Uterus (tissue), 4 donors: Measurements from ENCODE around the gene CSNK1G3. TPM values are rescaled to one million over a fixed set of nuclear protein-coding genes. Genes with fewer than 3 reads are reported as not detected.

Experiments
- DNase-seq, 2 donors: peaks; one replicate each; pipeline ENCODE4 v3.0.0-alpha.2; 2019 to 2020
- H3K27ac ChIP-seq, 2 donors: fragments of 200-600 bp; sonication (generic); 1 replicate in 1 of 2; 2 replicates in 1 of 2; pipeline ENCODE4 v1.5.1; 2016 to 2018
- H3K27me3 ChIP-seq, 2 donors: fragments of 200-600 bp; sonication (generic); one replicate each; pipeline ENCODE4 v1.5.1; 2018 to 2019; ENCODE audit warnings: control low read depth in 1 of 2
- H3K36me3 ChIP-seq, 2 donors: fragments of 200-600 bp; sonication (generic); one replicate each; pipeline ENCODE4 v1.5.1; 2019; ENCODE audit warnings: control low read depth in 1 of 2
- H3K4me1 ChIP-seq, 2 donors: fragments of 200-600 bp; sonication (generic); one replicate each; pipeline ENCODE4 v1.5.1; 2018 to 2019; ENCODE audit warnings: control low read depth in 1 of 2
- H3K4me3 ChIP-seq, 2 donors: fragments of 200-600 bp; sonication (generic); 1 replicate in 1 of 2; 2 replicates in 1 of 2; pipeline ENCODE4 v1.5.1; 2018 to 2019; ENCODE audit warnings: mild to moderate bottlenecking in 1 of 2
- H3K9me3 ChIP-seq, 2 donors: fragments of 200-600 bp; sonication (generic); one replicate each; pipeline ENCODE4 v1.5.1; 2019; ENCODE audit warnings: control low read depth in 1 of 2
- POLR2A ChIP-seq, 2 donors: fragments of 450-650 bp; IDR thresholded peaks; one replicate each; pipeline ENCODE4 v1.6.1; 2016; ENCODE audit warnings: antibody characterized with exemption in 2 of 2, mild to moderate bottlenecking in 1 of 2, moderate library complexity in 1 of 2
- intact Hi-C: fragments of 100-400 bp; cut with DNase I; formaldehyde crosslinking; loops from one replicate; pipeline ENCODE4 v1.15.1; 2023; ENCODE audit warnings: low total_unique reads
- total RNA-seq, 4 donors: library from RNA; depleted of rRNA in 3 of 4; stranded (reverse); fragments of >200 nt in 3 of 4; gene quantifications; one replicate each; pipeline versions ENCODE4 v1.1.0 to v1.2.4, GENCODE V29; 2014 to 2023
- TF ChIP-seq, protein P1 (sequence below), 4 experiments: fragments of 200-600 bp in 2 of 4; fragments of 450-650 bp in 2 of 4; sonication (generic) in 2 of 4; IDR thresholded peaks; one replicate each; pipeline ENCODE4 v1.5.1; 2016 to 2019; ENCODE audit warnings: antibody characterized with exemption in 4 of 4, mild to moderate bottlenecking in 2 of 4, moderate library complexity in 1 of 4
- donor health status: DM: yes; HTN: yes; CAD: no.

Gene CSNK1G3
- total RNA-seq, 4 donors from 2014 or later = 42.8 to 151 (median 73.4) TPM

DNA sequence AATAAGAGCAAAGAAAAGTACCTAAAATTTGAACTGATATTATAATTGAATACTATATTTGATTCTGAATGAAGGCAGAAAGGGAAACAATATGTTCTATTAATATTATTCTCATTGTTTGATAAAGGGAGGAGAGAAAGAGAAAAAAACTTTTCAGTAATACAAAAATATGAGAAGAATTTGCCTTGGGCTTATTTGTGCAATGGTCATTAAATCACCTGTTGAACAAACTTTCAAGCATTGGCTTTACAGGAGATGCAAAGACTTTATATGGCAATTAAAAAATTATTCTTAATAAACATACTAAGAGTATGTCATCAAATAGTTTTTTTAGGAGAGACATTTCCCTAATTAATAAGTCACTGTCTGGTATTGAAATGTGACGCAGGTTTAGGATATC is 85.0 kb downstream of the CSNK1G3 start:
- H3K27me3 ChIP-seq = no peaks in the 10 kb centered on the region

DNA sequence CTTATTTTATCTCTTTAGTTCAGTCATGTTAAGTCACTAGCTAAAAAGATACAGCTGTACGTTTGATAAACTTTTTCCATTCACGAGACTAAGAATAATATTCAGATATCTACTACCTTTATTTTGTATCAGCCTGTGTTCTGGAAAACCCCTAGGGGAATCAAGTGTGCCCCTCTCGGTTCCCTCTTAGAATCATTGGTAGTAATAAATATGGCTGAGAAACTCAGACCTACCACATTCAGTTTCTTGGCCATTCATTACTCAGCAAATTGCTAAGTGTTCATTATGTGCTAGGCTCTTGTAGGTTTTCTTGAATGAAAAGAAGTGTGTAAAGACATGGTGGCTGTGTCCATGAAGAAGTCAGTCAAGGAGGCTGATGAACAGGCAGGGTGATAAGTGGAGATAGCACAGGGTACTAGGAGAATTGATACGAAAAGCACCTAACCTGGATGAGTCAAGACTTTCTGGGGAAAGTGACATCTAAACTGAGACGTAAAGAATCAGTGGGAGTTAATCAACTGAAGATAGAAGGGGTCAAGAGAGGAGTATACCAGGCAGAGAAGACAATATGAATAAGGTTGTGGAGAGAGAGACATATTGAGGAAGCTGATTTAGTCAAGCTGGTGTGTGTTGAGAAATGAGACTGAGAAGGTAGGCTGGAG is 86.2 kb downstream of the CSNK1G3 start:
- Histone ChIP-seq H3K27me3 (no peaks in the 10 kb centered on the region), H3K4me3 (no peak overlapping the region), H3K9me3 (no peaks in the 10 kb centered on the region), H3K27ac (no peak overlapping the region), H3K36me3 (no peaks in the 10 kb centered on the region), H3K4me1 (no peaks in the 10 kb centered on the region)
- no peak for DNase-seq
- TF ChIP-seq, protein P1, sequence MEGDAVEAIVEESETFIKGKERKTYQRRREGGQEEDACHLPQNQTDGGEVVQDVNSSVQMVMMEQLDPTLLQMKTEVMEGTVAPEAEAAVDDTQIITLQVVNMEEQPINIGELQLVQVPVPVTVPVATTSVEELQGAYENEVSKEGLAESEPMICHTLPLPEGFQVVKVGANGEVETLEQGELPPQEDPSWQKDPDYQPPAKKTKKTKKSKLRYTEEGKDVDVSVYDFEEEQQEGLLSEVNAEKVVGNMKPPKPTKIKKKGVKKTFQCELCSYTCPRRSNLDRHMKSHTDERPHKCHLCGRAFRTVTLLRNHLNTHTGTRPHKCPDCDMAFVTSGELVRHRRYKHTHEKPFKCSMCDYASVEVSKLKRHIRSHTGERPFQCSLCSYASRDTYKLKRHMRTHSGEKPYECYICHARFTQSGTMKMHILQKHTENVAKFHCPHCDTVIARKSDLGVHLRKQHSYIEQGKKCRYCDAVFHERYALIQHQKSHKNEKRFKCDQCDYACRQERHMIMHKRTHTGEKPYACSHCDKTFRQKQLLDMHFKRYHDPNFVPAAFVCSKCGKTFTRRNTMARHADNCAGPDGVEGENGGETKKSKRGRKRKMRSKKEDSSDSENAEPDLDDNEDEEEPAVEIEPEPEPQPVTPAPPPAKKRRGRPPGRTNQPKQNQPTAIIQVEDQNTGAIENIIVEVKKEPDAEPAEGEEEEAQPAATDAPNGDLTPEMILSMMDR (IDR thresholded peaks at IDR 0.05) = no peak
- no peak for TF ChIP-seq POLR2A (IDR thresholded peaks at IDR 0.05)
- intact Hi-C loops = no loop called here

More for the DNA sequence above, 85.0 kb downstream of the CSNK1G3 start:
- H3K36me3 ChIP-seq = no peaks in the 10 kb centered on the region
- no peak overlapping the region for H3K4me3 ChIP-seq
- DNase-seq = no peak
- H3K27ac ChIP-seq = no peak overlapping the region
- H3K4me1 ChIP-seq = no peaks in the 10 kb centered on the region
- no peaks in the 10 kb centered on the region for H3K9me3 ChIP-seq
- TF ChIP-seq, protein P1 (IDR thresholded peaks at IDR 0.05) = no peak
- no peak for TF ChIP-seq POLR2A (IDR thresholded peaks at IDR 0.05)
- intact Hi-C loops = no loop called here

DNA sequence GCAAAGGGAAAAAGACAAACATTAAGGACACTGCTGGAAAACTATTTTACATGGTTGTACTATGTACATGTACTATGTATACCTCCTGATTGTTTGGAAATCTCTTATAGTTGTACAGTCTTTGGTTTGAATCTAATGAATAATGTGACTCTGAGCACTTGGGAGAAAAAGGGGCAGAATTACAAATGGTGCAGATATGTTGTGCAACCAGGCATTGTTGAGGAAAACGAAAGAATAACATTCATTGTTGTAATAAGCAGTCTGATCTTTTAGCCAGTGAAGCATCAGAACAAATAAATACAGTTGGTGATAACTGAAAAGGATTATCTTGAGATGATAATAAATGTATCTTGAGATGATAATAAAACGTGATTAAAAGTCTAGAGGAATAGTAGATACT is 87.2 kb downstream of the CSNK1G3 start:
- H3K36me3 ChIP-seq = no peaks in the 10 kb centered on the region
- H3K27ac ChIP-seq = no peak overlapping the region
- no peaks in the 10 kb centered on the region for H3K9me3 ChIP-seq
- H3K4me3 ChIP-seq = no peak overlapping the region
- DNase-seq = no peak
- intact Hi-C loops = no loop called here
- no peaks in the 10 kb centered on the region for H3K27me3 ChIP-seq
- H3K4me1 ChIP-seq = no peaks in the 10 kb centered on the region
- TF ChIP-seq, protein P1 (IDR thresholded peaks at IDR 0.05) = no peak
- no peak for TF ChIP-seq POLR2A (IDR thresholded peaks at IDR 0.05)

DNA sequence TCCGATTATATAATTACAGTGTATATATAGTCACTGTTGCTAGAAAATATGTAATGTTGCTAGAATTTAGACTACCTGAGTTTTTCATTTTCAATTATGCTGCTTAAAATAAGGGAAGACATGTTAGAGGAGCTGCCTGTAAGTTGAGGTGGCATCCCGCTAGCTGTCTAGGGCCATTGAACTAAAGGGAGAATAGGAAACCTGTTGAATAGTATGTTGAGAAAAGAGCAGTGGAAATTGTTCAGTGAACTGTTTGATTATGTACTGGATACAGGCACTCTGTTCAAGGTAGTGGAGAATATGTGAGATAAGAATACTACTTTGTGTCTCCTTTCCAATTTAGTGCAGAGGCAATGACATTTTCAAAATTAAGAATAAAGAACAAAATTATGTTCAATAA is 89.6 kb downstream of the CSNK1G3 start:
- no peaks in the 10 kb centered on the region for H3K9me3 ChIP-seq
- no peak overlapping the region for H3K27ac ChIP-seq
- H3K4me1 ChIP-seq = no peaks in the 10 kb centered on the region
- intact Hi-C loops = no loop called here
- TF ChIP-seq POLR2A (IDR thresholded peaks at IDR 0.05) = no peak
- TF ChIP-seq, protein P1 (IDR thresholded peaks at IDR 0.05) = no peak
- no peak overlapping the region for H3K4me3 ChIP-seq
- no peaks in the 10 kb centered on the region for H3K36me3 ChIP-seq
- no peaks in the 10 kb centered on the region for H3K27me3 ChIP-seq
- DNase-seq = no peak

DNA sequence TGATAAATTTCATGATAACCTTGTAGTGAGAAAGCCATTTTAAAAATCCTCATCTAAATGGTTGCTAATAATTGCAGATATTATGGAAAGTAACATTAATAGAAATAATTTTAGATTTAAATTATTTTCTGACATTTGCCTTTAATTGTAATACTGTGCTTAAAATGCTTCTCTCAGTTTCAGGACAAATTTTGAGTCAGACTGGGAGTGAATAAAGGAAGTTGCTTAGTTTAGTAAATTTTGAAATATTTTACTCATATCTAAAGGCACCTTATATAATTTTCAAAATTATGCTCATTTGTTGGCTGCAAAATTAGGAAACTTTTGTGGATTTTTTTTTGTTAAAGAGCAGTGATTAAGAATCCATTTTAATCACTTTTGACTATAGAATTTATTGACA is 93.8 kb downstream of the CSNK1G3 start:
- no peak overlapping the region for H3K27ac ChIP-seq
- no peaks in the 10 kb centered on the region for H3K36me3 ChIP-seq
- no peaks in the 10 kb centered on the region for H3K4me1 ChIP-seq
- no peaks in the 10 kb centered on the region for H3K9me3 ChIP-seq
- no peak for DNase-seq
- no peaks in the 10 kb centered on the region for H3K27me3 ChIP-seq
- no peak overlapping the region for H3K4me3 ChIP-seq
- intact Hi-C loops = no loop called here
- TF ChIP-seq, protein P1 (IDR thresholded peaks at IDR 0.05) = no peak
- no peak for TF ChIP-seq POLR2A (IDR thresholded peaks at IDR 0.05)
